Stromal cell of bone marrow (primary cell): ENCODE measurements around the gene TCERG1.

ENCODE experiments used
- DNase-seq: peaks from one replicate; pipeline ENCODE4 v3.0.0-alpha.2; 2012; ENCODE audit warnings: low read depth

Gene TCERG1

GRCh38 chr5:146457431-146457830, 10.3 kb downstream of the TCERG1 start:
- no peak for DNase-seq

DNA sequence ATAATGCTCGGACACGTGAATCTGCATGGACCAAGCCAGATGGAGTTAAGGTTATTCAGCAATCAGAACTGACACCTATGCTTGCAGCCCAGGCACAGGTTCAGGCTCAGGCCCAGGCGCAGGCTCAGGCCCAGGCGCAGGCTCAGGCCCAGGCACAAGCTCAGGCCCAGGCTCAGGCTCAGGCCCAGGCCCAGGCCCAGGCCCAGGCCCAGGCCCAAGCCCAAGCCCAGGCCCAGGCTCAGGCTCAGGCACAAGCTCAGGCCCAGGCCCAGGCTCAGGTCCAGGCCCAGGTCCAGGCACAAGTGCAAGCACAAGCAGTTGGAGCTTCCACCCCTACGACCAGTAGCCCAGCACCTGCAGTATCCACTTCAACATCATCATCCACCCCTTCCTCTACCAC, 11.8 kb downstream of the TCERG1 start:
- DNase-seq = no peak

- no peak for DNase-seq
These were observed 14.2 kb downstream of the TCERG1 start for GRCh38 chr5:146461319-146461718.

GRCh38 chr5:146463446-146463845, 16.3 kb downstream of the TCERG1 start:
- DNase-seq = no peak

GRCh38 chr5:146466521-146467349, 19.6 kb downstream of the TCERG1 start:
- no peak for DNase-seq

DNA sequence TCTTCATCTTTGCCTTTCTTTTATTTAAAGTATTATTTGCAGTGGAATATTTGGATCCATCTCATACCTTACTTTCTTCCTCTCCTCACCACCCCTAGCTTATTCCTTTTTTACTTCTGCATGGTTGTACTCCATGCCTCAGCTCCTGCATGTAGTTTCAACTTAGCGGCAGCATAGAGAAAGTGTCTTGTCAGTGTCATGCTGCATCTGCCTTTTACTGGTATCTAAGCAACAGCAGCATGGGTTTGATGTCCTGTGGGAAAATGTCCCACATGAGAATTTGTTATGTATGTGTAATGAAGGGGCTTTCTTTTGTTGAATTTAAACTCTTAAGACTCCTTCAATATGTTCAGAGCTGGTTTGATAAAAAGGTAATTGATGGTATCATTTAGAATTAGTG, 20.6 kb downstream of the TCERG1 start:
- DNase-seq = no peak

DNA sequence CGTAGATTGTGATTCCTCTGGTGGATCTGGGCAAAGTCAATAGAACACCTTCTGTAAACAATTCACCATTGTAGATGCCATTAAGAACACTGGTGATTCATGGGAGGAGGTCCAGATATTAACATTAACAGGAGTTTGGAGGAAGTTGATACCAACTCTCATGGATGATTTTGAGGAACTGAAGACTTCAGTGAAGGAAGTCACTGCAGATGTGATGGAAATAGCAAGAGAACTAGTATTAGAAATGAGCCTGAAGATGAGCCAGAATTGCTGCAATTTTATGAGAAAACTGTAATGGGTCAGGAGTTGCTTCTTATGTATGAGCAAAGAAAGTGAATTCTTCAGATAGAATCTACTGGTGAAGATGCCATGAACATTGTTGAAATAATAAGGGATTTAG, 26.9 kb downstream of the TCERG1 start:
- no peak for DNase-seq

GRCh38 chr5:146475190-146475780, 28.2 kb downstream of the TCERG1 start:
- no peak for DNase-seq

- no peak for DNase-seq
These were observed 28.8 kb downstream of the TCERG1 start for GRCh38 chr5:146475906-146476305.

DNA sequence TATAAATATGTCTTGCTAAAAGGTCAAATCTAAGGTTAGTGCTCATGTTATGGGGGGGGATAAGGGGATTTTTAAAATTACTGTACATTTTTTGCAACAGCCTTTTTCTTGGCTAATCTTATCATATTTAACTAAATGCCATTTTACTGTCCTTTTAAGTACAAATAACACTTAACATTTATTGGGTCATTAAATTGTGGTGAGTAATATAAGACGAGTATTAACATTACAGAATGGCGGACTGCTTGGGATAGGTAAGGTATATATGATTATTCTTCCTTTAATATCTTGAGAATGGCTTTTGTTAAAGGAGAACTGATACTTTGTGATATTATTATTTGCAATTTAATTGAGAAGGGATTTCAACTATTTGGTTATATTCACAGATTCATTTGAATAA, 35.6 kb downstream of the TCERG1 start:
- no peak for DNase-seq

GRCh38 chr5:146484714-146485391, 37.7 kb downstream of the TCERG1 start:
- no peak for DNase-seq

- DNase-seq = no peak
These were observed 43.1 kb downstream of the TCERG1 start for GRCh38 chr5:146490089-146490843.

DNA sequence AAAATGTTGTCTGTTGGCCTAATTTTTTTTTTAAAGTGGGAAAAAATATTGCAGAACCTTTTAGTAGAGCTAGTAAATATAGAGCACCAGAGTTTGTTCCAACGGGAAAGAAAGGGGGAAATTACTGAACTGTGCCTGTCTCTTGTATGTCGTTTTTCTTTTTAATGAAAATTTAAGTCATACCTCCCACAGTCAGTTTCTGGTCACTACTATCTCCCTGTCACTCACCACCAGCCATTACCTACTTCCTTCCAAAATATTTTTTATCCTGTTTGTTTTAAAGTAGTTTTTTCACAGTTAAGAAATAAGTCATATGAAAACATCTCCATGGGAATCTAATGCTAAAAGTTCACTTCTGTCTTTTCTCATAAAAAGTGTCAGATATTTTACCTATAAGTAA, 47.5 kb downstream of the TCERG1 start:
- DNase-seq = no peak

GRCh38 chr5:146499680-146500079, 52.5 kb downstream of the TCERG1 start:
- no peak for DNase-seq

DNA sequence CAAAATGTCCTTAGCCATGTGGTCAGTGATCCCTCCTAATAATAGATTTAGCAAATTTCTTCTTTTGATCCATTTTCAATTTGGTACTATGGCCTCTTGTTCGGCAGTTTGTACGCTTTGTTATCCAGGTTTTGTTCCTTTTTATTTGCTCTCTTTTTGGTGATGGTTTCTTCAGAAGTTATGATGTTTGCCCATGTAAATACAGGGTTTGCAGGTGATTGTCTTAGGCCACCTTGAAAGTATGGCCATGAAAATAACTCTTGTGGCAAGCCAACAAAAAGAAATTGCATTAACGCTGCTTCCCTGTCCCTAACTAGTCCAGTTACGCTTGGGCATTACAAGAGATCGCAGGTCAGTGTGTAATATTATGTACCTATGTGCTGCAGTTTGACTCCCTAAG, 60.3 kb downstream of the TCERG1 start:
- DNase-seq = no peak

DNA sequence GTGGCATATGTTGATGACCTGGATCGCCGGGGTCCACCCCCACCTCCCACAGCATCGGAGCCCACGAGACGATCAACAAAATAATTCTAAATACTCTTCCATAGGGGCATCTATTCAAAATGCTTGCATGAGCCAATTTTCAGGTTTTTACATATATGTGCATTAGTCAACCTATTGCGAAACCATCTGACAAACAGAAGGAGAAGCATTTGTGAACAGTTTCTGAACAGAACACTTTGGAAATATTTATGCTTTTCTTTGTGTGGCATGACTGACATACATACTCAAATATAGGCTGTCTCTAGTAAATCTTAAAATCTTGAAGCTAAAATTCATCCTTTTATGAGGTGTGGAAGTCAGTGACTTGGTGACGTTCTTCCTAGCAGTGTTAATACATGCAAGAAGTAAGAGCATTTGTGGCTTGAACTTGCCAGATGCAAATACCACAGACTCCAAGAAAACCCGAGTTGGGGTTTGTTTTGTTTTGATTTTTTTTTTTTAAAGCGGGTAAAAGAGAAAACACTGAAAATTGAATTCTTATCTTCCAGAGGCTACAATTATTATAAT, 63.5 kb downstream of the TCERG1 start:
- no peak for DNase-seq

- no peak for DNase-seq
These were observed 66.3 kb downstream of the TCERG1 start for GRCh38 chr5:146513462-146513861.

DNA sequence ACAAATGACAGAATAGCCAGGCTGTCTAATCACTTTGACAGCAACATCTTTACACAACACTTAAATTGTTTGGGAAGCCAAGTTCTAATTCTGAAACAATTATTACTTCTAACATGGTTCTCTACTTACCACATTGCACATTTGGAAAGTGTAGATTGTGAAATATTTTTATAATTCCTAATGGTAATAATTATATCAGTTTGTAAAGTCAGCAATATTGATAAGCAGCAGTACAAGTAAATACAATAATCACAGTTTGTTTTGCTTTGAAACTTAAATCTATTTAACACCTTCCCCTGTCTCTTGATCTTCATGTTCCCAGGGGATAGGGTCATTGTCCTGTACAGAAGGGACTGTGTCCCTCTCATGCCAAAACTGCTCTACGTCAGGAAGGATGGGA, 67.4 kb downstream of the TCERG1 start:
- no peak for DNase-seq

GRCh38 chr5:146515473-146516150, 68.5 kb downstream of the TCERG1 start:
- DNase-seq = no peak

DNA sequence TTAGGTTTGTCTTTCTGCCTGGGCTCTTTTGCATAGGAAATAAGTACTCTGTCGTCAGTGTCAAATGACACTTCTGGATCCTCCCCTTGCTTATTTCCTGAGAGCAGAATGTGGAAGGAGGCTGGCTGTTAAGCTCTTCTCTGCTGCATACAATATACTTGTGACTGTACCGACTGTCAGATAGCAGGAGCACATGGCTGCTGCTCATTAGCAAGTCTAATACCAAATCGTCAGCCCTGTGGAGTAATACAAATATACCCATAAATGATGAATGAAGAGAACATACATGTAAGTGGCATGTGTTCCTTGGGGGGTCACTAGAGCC, 69.0 kb downstream of the TCERG1 start, which contains the start of gene GPR151:
Gene GPR151 (minus strand): TSS at position 40 of the 325 bp plus-strand sequence. CDS start 77 bp downstream, outside the sequence.
- no peak for DNase-seq

DNA sequence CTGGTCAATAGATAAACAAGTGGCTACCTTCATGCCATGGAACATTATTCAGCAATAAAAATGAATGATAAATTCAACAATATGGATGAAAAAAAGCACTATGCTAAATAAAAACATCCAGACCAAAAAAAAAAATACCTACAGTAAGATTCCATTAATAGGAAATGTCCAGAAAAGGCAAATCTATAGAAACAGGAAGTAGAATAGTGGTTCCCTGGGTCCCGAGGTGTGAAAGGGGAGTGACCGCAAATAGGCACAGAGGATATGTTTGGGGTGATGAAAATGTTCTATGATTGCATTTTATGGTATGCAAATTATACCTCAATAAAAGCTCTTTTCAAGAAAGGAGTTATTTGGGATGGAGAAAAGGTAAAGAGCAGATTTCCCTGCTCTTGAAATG, 72.4 kb downstream of the TCERG1 start:
- no peak for DNase-seq

GRCh38 chr5:146520731-146521130, 73.6 kb downstream of the TCERG1 start:
- DNase-seq = no peak
